Measurements from ENCODE around the gene ATXN7L1.

The ATXN7L1 gene

DNA sequence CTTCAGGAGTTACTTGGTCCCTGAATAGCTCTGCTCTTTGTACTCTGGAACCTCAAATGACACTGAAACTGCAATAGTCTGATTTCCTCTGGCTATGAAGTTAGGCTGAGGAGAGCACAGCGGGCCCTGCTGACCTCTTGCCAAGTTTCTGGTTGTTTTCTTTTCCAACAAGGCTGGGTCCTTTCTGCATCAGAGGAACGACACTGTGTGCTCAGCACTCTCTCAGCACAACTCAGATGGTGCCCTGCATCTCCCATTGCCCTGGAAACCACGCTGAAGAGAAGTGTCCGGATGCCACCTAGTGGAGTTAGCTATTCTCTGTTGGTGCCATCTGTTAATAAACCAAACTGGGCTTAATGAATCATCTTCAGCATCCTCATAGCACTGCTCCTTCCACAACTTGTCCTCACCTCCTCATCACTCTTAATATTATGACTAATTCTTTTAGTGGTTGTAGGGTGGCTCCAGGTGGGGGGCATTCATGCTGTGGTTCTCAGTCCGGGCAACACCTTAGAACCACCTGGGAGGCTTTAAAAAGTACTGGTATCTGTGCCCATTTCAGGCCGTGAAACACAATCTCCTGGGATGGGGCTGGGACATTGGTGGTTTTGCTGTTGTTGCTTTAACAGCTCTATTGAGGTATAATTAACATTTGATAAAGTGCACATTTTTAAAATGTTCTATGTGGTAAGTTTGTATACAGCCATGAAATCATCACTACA lies 286.9 kb downstream of the ATXN7L1 start:
- Histone ChIP-seq H3K27me3 (ENCODE audit: control insufficient read depth, insufficient read depth, low read length) (no peaks in the 10 kb centered on the region), H3K4me3 (ENCODE audit: low read depth, low read length) (no peak overlapping the region), H3K36me3 (ENCODE audit: control insufficient read depth, insufficient read depth, low read length) (no peaks in the 10 kb centered on the region), H3K9me3 (ENCODE audit: control insufficient read depth, insufficient read depth, low read length) (no peaks in the 10 kb centered on the region), H3K9ac (ENCODE audit: low read depth, low read length) (no peak overlapping the region), H3K4me1 (ENCODE audit: control insufficient read depth, insufficient read depth, low read length) (peaks cover 2% of the 10 kb centered on the region)

DNA sequence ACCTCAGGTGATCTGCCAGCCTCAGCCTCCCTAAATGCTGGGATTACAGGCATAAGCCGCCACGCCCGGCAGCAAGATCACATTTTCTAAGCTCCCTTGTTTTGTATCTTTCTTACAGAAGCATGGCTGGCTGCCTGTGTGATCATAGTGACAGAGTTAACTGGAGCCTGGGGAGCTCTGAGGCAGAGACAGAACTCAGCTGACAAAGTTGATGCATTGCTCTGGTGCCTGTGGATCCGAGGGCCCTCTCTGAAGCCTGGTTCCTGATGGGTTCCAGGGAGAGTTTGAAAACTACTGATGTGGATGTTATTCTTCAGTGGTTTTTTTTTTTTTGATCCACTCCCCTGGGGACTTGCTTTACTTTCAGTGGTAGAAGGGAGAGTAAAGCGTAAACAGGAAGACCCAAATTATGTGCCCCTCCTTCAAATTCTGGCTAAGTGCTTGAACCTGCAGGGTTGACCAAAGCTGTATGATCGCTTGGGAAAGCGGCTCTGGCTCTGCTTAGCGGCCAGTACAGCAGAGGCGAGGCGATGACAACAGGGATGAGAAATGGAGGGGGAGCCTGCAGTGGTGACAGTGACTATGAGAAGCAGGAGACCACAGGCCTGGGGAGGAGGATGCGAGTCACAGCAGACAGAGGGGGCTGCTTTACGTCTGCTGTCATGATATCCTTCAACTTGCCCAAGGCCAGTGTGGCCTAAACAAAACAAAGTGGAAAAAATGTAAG lies 288.3 kb downstream of the ATXN7L1 start:
- no peak overlapping the region for H3K9ac ChIP-seq (ENCODE audit: low read depth, low read length)

DNA sequence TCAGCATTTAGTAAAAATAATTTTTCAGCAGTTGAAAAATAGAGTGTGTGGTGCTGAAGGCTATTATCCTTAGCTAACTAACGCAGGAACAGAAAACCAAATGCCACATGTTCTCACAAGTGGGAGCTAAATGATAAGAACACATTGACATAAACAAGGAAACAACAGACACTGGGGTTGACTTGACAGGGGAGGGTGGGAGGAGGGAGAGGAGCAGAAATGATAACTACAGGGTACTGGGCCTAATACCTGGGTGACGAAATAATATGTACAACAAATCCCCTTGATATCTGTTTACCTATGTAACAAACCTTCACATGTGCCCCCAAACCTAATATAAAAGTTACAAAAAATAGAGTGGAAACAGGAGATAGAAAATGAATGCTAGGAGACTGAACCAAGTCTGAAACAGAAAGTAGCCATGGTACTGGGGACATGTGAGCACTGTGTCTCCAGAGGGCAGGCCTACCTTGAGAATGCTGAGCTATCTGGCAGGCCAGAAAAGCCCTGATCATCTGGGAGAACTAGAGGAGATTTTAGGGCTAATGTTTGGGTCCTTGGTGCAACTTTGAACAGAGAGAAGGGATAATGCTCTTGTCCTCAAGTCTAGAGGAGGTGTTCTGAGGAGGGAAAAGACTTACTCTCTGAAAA lies 290.4 kb downstream of the ATXN7L1 start:
- Histone ChIP-seq H3K4me3 (ENCODE audit: low read depth, low read length) (no peak overlapping the region), H3K9ac (ENCODE audit: low read depth, low read length) (no peak overlapping the region), H3K36me3 (ENCODE audit: control insufficient read depth, insufficient read depth, low read length) (no peaks in the 10 kb centered on the region), H3K27me3 (ENCODE audit: control insufficient read depth, insufficient read depth, low read length) (no peaks in the 10 kb centered on the region), H3K4me1 (ENCODE audit: control insufficient read depth, insufficient read depth, low read length) (no peaks in the 10 kb centered on the region), H3K9me3 (ENCODE audit: control insufficient read depth, insufficient read depth, low read length) (no peaks in the 10 kb centered on the region)

More for the DNA sequence above, 288.3 kb downstream of the ATXN7L1 start:
- Histone ChIP-seq H3K27me3 (ENCODE audit: control insufficient read depth, insufficient read depth, low read length) (no peaks in the 10 kb centered on the region), H3K9me3 (ENCODE audit: control insufficient read depth, insufficient read depth, low read length) (no peaks in the 10 kb centered on the region), H3K4me3 (ENCODE audit: low read depth, low read length) (no peak overlapping the region), H3K36me3 (ENCODE audit: control insufficient read depth, insufficient read depth, low read length) (no peaks in the 10 kb centered on the region), H3K4me1 (ENCODE audit: control insufficient read depth, insufficient read depth, low read length) (no peaks in the 10 kb centered on the region)

DNA sequence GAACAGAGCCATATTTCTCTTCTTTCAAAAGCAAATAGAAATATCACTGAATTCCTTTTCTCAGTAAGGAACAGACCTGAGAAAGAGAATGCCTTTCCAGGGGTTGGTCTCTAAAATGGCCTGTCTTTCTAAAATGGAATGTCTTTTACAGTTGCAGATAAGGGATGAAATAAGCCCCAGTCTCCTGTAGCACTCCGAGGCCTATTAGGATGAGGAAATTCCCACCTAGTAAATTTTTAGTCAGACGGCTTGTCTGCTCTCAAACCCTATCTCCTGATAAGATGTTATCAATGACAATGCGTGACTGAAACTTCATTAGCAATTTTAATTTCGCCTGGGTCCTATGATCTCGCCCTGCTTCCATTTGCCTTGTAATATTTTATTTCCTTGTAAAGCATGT lies 292.2 kb downstream of the ATXN7L1 start:
- Histone ChIP-seq H3K4me1 (ENCODE audit: control insufficient read depth, insufficient read depth, low read length) (no peaks in the 10 kb centered on the region), H3K36me3 (ENCODE audit: control insufficient read depth, insufficient read depth, low read length) (no peaks in the 10 kb centered on the region), H3K27me3 (ENCODE audit: control insufficient read depth, insufficient read depth, low read length) (no peaks in the 10 kb centered on the region), H3K9me3 (ENCODE audit: control insufficient read depth, insufficient read depth, low read length) (no peaks in the 10 kb centered on the region), H3K4me3 (ENCODE audit: low read depth, low read length) (no peak overlapping the region), H3K9ac (ENCODE audit: low read depth, low read length) (no peak overlapping the region)

DNA sequence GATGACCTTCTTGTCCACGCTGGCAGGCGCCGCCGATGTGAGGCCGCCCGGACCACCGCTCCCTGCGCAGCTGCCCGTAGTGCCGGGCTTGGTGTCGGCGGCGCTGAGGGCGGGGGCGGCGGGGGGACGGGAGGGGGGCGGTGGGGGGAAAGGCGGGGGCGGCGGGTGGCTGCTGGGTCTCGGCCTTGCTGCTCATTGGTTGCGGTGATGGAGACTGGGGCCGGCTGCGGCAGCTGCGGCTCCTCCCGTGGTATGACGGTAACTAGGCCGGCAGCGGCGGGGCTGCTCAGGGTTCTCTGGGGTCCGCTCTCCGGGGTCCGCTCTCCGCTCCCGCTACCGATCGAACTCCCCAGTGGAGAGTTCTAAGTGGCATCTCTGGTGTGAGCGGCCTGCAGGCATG lies 293.3 kb downstream of the ATXN7L1 start:
- Histone ChIP-seq H3K9ac (ENCODE audit: low read depth, low read length) (no peak overlapping the region), H3K9me3 (ENCODE audit: control insufficient read depth, insufficient read depth, low read length) (no peaks in the 10 kb centered on the region), H3K27me3 (ENCODE audit: control insufficient read depth, insufficient read depth, low read length) (no peaks in the 10 kb centered on the region), H3K36me3 (ENCODE audit: control insufficient read depth, insufficient read depth, low read length) (no peaks in the 10 kb centered on the region), H3K4me3 (ENCODE audit: low read depth, low read length) (no peak overlapping the region), H3K4me1 (ENCODE audit: control insufficient read depth, insufficient read depth, low read length) (no peaks in the 10 kb centered on the region)

DNA sequence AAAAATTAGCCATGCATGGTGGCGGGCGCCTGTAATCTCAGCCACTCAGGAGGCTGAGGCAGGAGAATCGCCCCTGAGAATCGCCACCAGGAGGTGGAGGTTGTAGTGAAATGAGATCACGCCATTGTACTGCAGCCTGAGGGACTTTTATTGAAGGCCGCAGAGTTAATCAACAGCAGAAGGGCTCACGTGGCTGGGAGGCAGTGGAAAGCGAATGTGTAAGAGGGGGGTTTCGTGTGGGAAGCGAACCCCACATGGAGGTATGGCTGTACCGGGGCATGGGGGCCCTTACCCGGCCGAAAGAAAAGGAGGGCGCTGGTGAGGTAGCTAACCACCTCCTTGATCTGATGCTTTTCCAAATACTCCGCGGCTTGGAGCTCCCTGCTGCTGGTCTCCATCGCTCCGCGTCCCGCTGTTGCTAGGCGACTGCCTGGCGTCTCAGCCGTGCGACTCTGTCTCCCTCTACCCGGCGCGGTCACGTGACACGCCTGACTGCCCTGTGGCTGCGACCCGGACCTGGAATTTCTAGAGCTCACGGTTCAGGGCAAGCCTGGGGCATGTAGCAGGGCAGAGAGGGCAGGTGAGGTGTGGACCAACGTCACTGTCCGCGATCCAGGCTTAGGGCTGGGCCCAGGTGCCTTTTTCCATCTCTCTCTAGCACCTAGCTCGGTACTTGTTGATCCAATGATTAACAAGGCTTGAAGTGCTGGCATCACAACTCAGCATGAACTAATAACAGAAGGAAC lies 295.2 kb downstream of the ATXN7L1 start, which contains the start of gene EFCAB10:
Gene EFCAB10, minus strand, starts transcription at position 428 of the 746 bp plus-strand sequence. Its CDS starts 30 bp downstream, at position 398.
- H3K9me3 ChIP-seq (ENCODE audit: control insufficient read depth, insufficient read depth, low read length) = no peaks in the 10 kb centered on the region

DNA sequence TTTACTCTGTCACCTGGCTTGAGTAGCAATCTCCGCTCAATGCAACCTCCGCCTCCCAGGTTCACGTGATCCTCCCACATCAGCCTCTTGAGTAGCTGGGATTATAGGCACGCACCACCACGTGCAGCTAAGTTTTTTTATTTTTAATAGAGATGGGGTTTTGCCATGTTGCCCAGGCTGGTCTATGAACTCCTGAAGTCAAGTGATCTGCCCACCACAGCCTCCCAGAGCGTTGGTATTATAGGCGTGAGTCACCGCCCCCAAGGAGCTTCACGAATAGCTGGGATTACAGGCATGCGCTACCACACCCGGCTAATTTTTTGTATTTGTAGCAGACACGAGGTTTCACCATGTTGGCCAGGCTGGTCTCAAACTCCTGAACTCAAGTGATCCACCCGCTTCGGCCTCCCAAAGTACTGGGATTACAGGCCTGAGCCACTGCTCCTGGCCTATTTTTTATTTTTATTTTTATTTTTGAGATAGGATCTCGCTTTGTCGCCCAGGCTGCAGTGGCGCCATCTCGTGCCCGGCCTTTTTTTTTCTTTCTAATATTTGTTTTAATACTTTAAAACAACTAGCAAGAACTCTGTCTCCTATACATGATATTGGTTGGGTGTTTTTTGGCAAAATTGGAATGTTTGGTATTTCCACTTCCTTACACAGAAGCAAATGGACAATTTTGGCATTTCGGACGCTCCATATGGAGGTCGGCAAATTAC lies 296.2 kb downstream of the ATXN7L1 start:
- no peaks in the 10 kb centered on the region for H3K4me1 ChIP-seq (ENCODE audit: control insufficient read depth, insufficient read depth, low read length)
- no peak overlapping the region for H3K4me3 ChIP-seq (ENCODE audit: low read depth, low read length)
- no peaks in the 10 kb centered on the region for H3K27me3 ChIP-seq (ENCODE audit: control insufficient read depth, insufficient read depth, low read length)
- no peaks in the 10 kb centered on the region for H3K36me3 ChIP-seq (ENCODE audit: control insufficient read depth, insufficient read depth, low read length)
- H3K9ac ChIP-seq (ENCODE audit: low read depth, low read length) = no peak overlapping the region
- H3K9me3 ChIP-seq (ENCODE audit: control insufficient read depth, insufficient read depth, low read length) = no peaks in the 10 kb centered on the region

More for the DNA sequence above, 295.2 kb downstream of the ATXN7L1 start, which contains the start of gene EFCAB10:
- H3K36me3 ChIP-seq (ENCODE audit: control insufficient read depth, insufficient read depth, low read length) = no peaks in the 10 kb centered on the region
- H3K27me3 ChIP-seq (ENCODE audit: control insufficient read depth, insufficient read depth, low read length) = no peaks in the 10 kb centered on the region
- no peaks in the 10 kb centered on the region for H3K4me1 ChIP-seq (ENCODE audit: control insufficient read depth, insufficient read depth, low read length)
- peak within 1 kb of the TSS; percentile 38 for H3K9ac ChIP-seq (ENCODE audit: low read depth, low read length)
- H3K4me3 ChIP-seq (ENCODE audit: low read depth, low read length) = peak within 1 kb of the TSS; percentile 87

DNA sequence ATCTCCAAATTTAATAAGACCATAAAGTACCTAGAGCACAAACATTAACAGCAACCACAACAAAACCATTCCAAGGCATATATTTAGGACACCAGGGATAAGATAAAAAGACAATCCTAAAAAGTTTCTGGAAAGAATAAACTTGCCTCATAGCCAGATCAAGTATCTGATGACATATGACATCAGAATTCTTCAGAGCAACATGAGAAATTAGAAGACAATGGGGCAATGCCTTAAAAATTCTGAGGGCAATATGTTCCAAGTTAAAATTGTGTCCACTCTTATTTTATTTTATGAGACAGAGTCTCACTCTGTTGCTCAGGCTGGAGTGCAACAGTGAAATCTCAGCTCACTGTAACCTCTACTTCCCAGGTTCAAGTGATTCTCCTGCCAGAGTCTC lies 297.9 kb downstream of the ATXN7L1 start:
- Histone ChIP-seq H3K4me3 (ENCODE audit: low read depth, low read length) (no peak overlapping the region), H3K27me3 (ENCODE audit: control insufficient read depth, insufficient read depth, low read length) (no peaks in the 10 kb centered on the region), H3K36me3 (ENCODE audit: control insufficient read depth, insufficient read depth, low read length) (no peaks in the 10 kb centered on the region), H3K4me1 (ENCODE audit: control insufficient read depth, insufficient read depth, low read length) (no peaks in the 10 kb centered on the region), H3K9ac (ENCODE audit: low read depth, low read length) (no peak overlapping the region), H3K9me3 (ENCODE audit: control insufficient read depth, insufficient read depth, low read length) (no peaks in the 10 kb centered on the region)

DNA sequence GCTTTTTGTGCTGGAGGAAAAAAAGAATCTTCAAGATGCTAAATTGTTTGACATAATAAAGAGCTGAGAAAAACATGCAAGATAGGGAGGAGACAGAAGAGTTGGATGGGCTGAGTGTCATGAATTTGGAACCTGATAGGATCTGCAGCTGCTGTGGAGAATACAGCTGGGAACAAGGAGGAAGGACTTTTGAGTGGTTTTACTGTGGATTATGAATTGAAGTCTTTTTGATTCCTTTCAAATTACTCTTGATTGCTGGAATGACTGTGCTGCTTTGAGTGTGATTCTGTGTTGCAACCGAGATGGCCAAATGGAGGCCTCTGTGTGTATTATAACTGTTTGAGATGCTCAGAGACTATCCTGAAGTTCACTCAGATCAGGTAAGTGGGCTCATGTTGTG lies 299.1 kb downstream of the ATXN7L1 start:
- no peak overlapping the region for H3K4me3 ChIP-seq (ENCODE audit: low read depth, low read length)
- no peaks in the 10 kb centered on the region for H3K36me3 ChIP-seq (ENCODE audit: control insufficient read depth, insufficient read depth, low read length)
- H3K27me3 ChIP-seq (ENCODE audit: control insufficient read depth, insufficient read depth, low read length) = no peaks in the 10 kb centered on the region
- H3K9ac ChIP-seq (ENCODE audit: low read depth, low read length) = no peak overlapping the region
- H3K9me3 ChIP-seq (ENCODE audit: control insufficient read depth, insufficient read depth, low read length) = no peaks in the 10 kb centered on the region
- no peaks in the 10 kb centered on the region for H3K4me1 ChIP-seq (ENCODE audit: control insufficient read depth, insufficient read depth, low read length)

DNA sequence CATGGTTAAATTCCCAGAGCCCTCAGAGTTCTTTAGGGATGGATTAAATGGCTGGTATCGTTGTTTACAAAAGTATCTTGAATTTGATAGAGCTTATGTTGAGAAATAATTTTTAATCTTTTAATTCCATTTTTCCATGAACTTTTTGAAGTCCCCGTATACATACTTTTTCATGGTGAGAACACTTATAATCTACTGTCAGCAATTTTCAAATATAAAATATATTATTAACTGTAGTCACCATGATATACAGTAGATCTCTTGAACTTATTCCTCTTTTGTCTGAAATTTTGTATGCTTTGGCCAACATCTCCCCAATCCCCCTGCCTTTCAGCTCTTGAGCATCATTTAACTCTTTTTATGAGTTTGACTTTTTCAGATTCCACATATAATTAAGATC lies 304.5 kb downstream of the ATXN7L1 start:
- no peak overlapping the region for H3K9ac ChIP-seq (ENCODE audit: low read depth, low read length)
- H3K36me3 ChIP-seq (ENCODE audit: control insufficient read depth, insufficient read depth, low read length) = peaks cover 7% of the 10 kb centered on the region
- H3K4me3 ChIP-seq (ENCODE audit: low read depth, low read length) = no peak overlapping the region
- H3K9me3 ChIP-seq (ENCODE audit: control insufficient read depth, insufficient read depth, low read length) = no peaks in the 10 kb centered on the region
- H3K4me1 ChIP-seq (ENCODE audit: control insufficient read depth, insufficient read depth, low read length) = no peaks in the 10 kb centered on the region
- no peaks in the 10 kb centered on the region for H3K27me3 ChIP-seq (ENCODE audit: control insufficient read depth, insufficient read depth, low read length)

DNA sequence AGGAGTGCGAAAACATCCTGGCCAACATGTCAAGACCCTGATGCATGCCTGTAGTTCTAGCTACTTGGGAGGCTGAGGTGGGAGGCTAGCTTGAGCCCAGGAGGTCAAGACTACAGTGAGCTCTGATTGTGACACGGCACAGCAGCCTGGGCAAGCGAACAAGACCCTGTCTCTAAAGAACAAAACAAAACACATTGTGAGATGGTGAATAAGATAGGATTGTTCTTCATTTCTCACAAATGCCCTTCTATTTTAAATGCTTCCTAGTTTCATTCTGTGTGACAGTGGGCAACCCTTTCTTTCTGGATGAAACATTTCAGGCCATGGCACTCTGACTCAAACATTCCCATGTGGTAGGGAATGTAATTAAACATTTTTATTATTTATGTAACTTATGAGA lies 308.6 kb downstream of the ATXN7L1 start:
- Histone ChIP-seq H3K4me3 (ENCODE audit: low read depth, low read length) (no peak overlapping the region), H3K27me3 (ENCODE audit: control insufficient read depth, insufficient read depth, low read length) (no peaks in the 10 kb centered on the region), H3K9ac (ENCODE audit: low read depth, low read length) (no peak overlapping the region), H3K36me3 (ENCODE audit: control insufficient read depth, insufficient read depth, low read length) (peaks cover 7% of the 10 kb centered on the region), H3K9me3 (ENCODE audit: control insufficient read depth, insufficient read depth, low read length) (no peaks in the 10 kb centered on the region), H3K4me1 (ENCODE audit: control insufficient read depth, insufficient read depth, low read length) (no peaks in the 10 kb centered on the region)
